HG03521 (cell line): ENCODE results near the gene KLHL30.

Experiments
- ATAC-seq: cut with Tn5 transposase; IDR thresholded peaks from one replicate; pipeline ENCODE4 v1.9.1; 2021; ENCODE audit warnings: mild to moderate bottlenecking, moderate library complexity; ENCODE audit not compliant: unreplicated experiment

Gene KLHL30

DNA sequence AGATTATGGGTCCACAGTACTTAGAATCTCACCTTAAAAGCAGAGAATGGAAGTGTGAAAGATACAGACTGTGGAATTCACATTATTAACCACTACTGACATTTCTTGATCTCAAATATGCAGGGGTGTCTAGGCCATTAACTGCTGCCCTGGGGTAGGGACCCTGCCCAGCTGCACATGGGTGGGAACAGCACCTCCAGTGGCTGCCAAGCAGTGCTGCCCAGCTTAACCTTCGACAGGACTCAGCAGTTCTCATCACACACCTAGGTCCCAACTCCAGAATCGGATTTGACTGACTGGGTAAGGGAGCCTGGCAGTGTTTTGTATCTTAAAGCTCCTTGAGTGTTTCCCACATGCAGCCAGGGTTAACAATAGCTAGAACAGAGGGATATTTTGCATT is 35.2 kb downstream of the KLHL30 start:
- no peak for ATAC-seq

GRCh38 chr2:238174291-238174690 is 35.8 kb downstream of the KLHL30 start:
- ATAC-seq: no peak

DNA sequence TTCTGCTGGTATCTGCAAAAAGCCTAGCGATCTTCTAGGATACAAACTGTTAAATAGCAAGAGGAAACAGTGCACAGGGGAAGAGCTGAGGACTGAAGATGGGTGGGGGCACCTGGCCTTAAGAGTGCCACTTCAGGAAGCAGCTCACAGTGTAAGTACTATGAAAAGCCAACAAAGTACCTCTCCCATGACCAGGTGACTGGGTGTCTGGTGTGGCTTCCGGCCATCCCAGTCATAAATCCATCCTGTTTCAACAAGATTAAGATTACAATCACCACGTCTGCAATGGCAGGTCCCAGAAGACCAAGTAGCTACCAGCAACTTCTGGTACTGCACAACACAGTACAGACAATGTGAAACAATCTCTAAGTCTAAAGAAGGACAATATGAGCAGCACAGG is 36.2 kb downstream of the KLHL30 start:
- no peak for ATAC-seq

DNA sequence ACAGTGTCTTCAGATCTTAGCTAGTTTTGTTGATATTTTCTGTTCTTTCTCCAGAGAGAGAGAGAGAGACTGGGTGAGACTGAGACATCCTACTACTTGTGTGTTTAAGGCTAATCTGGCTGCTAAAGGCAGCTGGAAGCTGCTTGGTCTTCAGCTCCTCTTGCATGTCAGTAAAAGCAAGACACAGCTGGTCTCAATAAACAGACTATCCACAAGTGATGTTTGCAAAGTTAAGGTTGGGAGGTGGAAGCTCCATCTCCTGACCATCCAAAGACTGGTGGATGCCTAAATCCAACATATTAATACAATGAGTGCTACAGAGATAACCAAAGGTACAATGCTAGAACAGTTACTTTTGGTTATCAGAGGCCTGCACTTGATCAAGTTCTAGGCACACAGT is 38.1 kb downstream of the KLHL30 start:
- ATAC-seq: no peak

DNA sequence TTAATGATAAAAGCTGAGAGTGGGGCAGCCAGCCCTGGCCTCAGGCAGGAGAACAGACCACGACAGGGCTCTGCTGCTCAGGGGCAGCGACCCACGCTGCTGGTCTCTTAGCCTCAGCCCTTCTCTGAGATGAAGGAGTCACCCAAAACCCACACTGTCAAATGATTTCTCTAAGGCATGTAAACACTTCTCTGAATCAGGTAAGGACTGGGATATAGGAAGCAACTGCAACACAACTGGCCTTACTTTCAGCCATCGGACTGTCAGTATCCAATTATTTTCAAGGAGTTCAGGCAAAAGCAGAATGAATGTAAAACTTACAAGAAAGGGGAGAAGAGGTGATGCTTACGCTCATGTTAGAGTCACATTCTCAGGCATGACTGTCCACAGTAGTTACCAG is 42.1 kb downstream of the KLHL30 start:
- ATAC-seq: no peak

GRCh38 chr2:238182362-238182761 is 43.9 kb downstream of the KLHL30 start:
- no peak for ATAC-seq

DNA sequence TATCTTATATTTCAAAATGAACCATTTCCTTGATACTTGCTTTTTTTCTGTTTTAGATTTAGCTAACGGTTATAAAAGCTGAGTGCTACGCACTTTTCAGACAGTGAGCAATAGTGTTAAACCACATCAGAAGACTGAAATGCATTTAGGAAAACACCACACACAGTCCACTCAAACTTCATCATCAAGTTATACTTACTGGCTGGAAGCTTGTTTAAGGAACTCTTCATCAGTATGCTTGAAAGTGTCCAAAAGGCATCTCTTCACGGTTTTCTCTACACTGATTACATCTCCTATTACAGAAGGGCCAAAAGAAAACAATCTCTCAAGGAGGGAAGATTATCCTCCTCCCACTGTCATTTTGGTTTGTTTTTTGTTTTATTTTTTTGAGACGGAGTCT is 45.4 kb downstream of the KLHL30 start:
- no peak for ATAC-seq

- no peak for ATAC-seq
Observed at GRCh38 chr2:238187618-238188548, 49.4 kb downstream of the KLHL30 start.

DNA sequence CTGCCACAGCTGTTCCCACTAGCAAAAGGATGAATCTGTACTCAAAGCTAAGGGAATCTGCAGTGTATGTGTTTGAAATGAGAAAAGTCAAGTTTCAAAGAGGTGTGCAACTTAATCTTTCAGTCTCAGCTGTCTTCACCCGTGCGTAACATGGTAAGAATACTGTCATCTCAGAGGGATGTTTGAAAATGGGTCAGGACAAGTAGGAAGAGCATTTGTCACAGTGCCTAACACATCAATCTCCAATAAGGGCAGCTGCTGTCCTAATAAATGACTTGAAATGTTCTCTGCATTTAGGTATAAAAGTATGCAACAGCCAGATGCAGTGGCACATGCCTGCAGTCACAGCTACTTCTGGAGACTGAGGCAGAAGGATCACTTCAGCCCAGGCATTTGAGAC is 52.0 kb downstream of the KLHL30 start:
- no peak for ATAC-seq
